ENCODE measurements around the gene RAD54L. TPM values are rescaled to one million over a fixed set of nuclear protein-coding genes. Genes with fewer than 3 reads are reported as not detected.
A peak's percentile ranks its signal among the peaks of the same experiment; 100 is the strongest.

The RAD54L gene
- total RNA-seq (2022): 22.5 and 25.2 TPM in 2 replicates
- Bru-seq, nascent RNA: percentile 78 among the genes with signal in this experiment
- percentile 72 among the genes with signal in this experiment for BruChase-seq, experiment 1, labeled RNA remaining after a 6-hour chase
- BruChase-seq, experiment 2, labeled RNA remaining after a 2-hour chase: percentile 78 among the genes with signal in this experiment
- long read RNA-seq, transcript RAD54L-201 (18 exons, 3,108 nt): major isoform, 9 of 13 reads
- long read RNA-seq, partial matches to known transcripts: 0 of 13 reads
- long read RNA-seq, other reads (novel, unspliced or antisense): 4 of 13 reads

- intact Hi-C loops (cut with micrococcal nuclease; ENCODE audit: unreplicated experiment): loop anchor here (2.0 kb wide), 1 partner anchor 101 kb away; no protein-coding TSS in a partner anchor
- BruUV-seq (replicated peaks): no TSS peak
- Mint-ChIP-seq H3K4me3 (ENCODE audit: low read depth, unreplicated experiment) (peak within 1 kb of the TSS; percentile 94), H3K36me3 (ENCODE audit: insufficient read depth, unreplicated experiment) (peaks cover 25% of the 10 kb centered on the region), H3K4me1 (ENCODE audit: low read depth, unreplicated experiment) (peaks cover 15% of the 10 kb centered on the region), H3K9me3 (ENCODE audit: low read depth, unreplicated experiment) (no peaks in the 10 kb centered on the region), H3K27ac (ENCODE audit: unreplicated experiment) (peak within 1 kb of the TSS; percentile 81), H3K27me3 (ENCODE audit: unreplicated experiment) (no peaks in the 10 kb centered on the region)
- no peak for TF ChIP-seq CTCF (IDR thresholded peaks at IDR 0.05; ENCODE audit: unreplicated experiment)
- CTCF ChIA-PET: interaction anchor here (0.5 to 1.5 kb wide), 10 partner anchors 12 to 1189 kb away, joined by 3 to 8 read pairs (median 4); partner anchors contain the start of gene POMGNT1
- DNase-seq: peak; percentile 97
These were observed at the start of gene RAD54L for GRCh38 chr1:46247436-46248121. TSS of gene RAD54L (plus strand) at chr1:46247763. CDS start at chr1:46248406, 643 bp downstream.

- BruUV-seq (replicated peaks): no TSS peak
- H3K27me3 Mint-ChIP-seq (ENCODE audit: unreplicated experiment): peaks cover 8% of the 10 kb centered on the region
- H3K27ac Mint-ChIP-seq (ENCODE audit: unreplicated experiment): no peak within 1 kb of the TSS
- H3K4me3 Mint-ChIP-seq (ENCODE audit: low read depth, unreplicated experiment): peak within 1 kb of the TSS; percentile 79
- CTCF ChIA-PET: interaction anchor here (1.1 to 2.6 kb wide), 3 partner anchors 17 to 49 kb away, joined by 3 to 15 read pairs (median 4); partner anchors contain the start of gene RAD54L
- no peaks in the 10 kb centered on the region for H3K9me3 Mint-ChIP-seq (ENCODE audit: low read depth, unreplicated experiment)
- peak; percentile 81 for DNase-seq
- H3K4me1 Mint-ChIP-seq (ENCODE audit: low read depth, unreplicated experiment): peaks cover 15% of the 10 kb centered on the region
- intact Hi-C loops (cut with micrococcal nuclease; ENCODE audit: unreplicated experiment): no loop called here
- peaks cover 30% of the 10 kb centered on the region for H3K36me3 Mint-ChIP-seq (ENCODE audit: insufficient read depth, unreplicated experiment)
- TF ChIP-seq CTCF (IDR thresholded peaks at IDR 0.05; ENCODE audit: unreplicated experiment): no peak
These were observed 49.4 kb upstream of the RAD54L start, which contains the start of gene POMGNT1 for GRCh38 chr1:46197964-46198811. TSS of gene POMGNT1 (minus strand) at chr1:46198434. CDS start at chr1:46197821, 613 bp downstream.

- Mint-ChIP-seq H3K27ac (ENCODE audit: unreplicated experiment) (no peak overlapping the region), H3K4me3 (ENCODE audit: low read depth, unreplicated experiment) (peak overlapping the region; percentile 79), H3K9me3 (ENCODE audit: low read depth, unreplicated experiment) (no peaks in the 10 kb centered on the region), H3K36me3 (ENCODE audit: insufficient read depth, unreplicated experiment) (peaks cover 30% of the 10 kb centered on the region), H3K27me3 (ENCODE audit: unreplicated experiment) (peaks cover 19% of the 10 kb centered on the region), H3K4me1 (ENCODE audit: low read depth, unreplicated experiment) (peaks cover 17% of the 10 kb centered on the region)
- BruUV-seq (replicated peaks): no TSS peak
- intact Hi-C loops (cut with micrococcal nuclease; ENCODE audit: unreplicated experiment): no loop called here
- TF ChIP-seq CTCF (IDR thresholded peaks at IDR 0.05; ENCODE audit: unreplicated experiment): no peak
- no peak for DNase-seq
- CTCF ChIA-PET: interaction anchor here (1.1 to 2.6 kb wide), 3 partner anchors 18 to 48 kb away, joined by 3 to 15 read pairs (median 4); partner anchors contain the start of gene RAD54L
These were observed 48.3 kb upstream of the RAD54L start for GRCh38 chr1:46199233-46199749.

Measured in Calu3 (cell line).